Nephron (organoid): ENCODE data around the gene HLA-DQA2.
"Not testable (repeated sequence)": the region's sequence is repeated elsewhere in the genome, so short reads cannot be mapped to it uniquely, and the experiment has no call there.

Experiments
- H3K27ac Mint-ChIP-seq, 3 experiments: 2 replicates each; pipeline ENCODE4 v1.8.0; 2020; ENCODE audit warnings: mixed read lengths in 3 of 3, mild to moderate bottlenecking in 2 of 3, moderate library complexity in 1 of 3
- H3K27me3 Mint-ChIP-seq: 2 replicates; pipeline ENCODE4 v1.8.0; 2021; ENCODE audit warnings: low read depth, mild to moderate bottlenecking, moderate library complexity, mixed read lengths
- H3K36me3 Mint-ChIP-seq: 2 replicates; pipeline ENCODE4 v1.8.0; 2020; ENCODE audit warnings: low read depth, mixed read lengths
- H3K4me1 Mint-ChIP-seq: 2 replicates; pipeline ENCODE4 v1.8.0; 2020; ENCODE audit warnings: mixed read lengths
- H3K4me3 Mint-ChIP-seq, 3 experiments: 2 replicates each; pipeline ENCODE4 v1.8.0; 2020; ENCODE audit warnings: mild to moderate bottlenecking in 3 of 3, mixed read lengths in 3 of 3, moderate library complexity in 2 of 3
- H3K9me3 Mint-ChIP-seq: 2 replicates; pipeline ENCODE4 v1.8.0; 2020; ENCODE audit warnings: mixed read lengths
- TF ChIP-seq, protein P1 (sequence below), 3 experiments: fragments of 200-600 bp; sonication (generic); IDR thresholded peaks; one replicate each; pipeline ENCODE4 v1.5.0; 2021; ENCODE audit warnings: antibody characterized with exemption in 3 of 3; ENCODE audit not compliant: unreplicated experiment in 3 of 3

The HLA-DQA2 gene

DNA sequence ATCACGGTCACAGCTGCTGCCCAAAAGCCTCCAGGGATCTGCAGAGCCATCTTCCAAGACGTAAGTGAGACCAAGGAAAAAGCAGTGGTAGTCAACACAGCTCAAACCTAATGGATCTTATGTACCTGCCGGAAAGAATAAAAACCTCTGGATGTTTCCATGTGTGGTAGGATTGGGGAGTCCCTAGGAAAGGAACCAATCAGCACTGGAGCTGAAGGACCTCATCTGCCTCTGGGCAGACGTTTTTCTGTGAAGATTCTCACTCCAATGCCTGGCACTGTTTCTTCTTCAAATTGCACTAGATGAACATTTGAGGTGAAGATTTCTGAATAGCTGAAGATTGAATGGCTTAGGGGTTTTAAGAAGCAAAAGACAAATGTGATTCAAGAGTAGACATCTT, 22.2 kb downstream of the HLA-DQA2 start, which contains the start of gene HLA-DQB2:
Gene HLA-DQB2, minus strand, starts transcription at position 112 of the 400 bp plus-strand sequence. Its CDS starts 62 bp downstream, at position 50.
- H3K4me1 Mint-ChIP-seq, result no peaks in the 10 kb centered on the region
- H3K27ac Mint-ChIP-seq, result no peak within 1 kb of the TSS
- no peaks in the 10 kb centered on the region for H3K9me3 Mint-ChIP-seq
- TF ChIP-seq, protein P1, sequence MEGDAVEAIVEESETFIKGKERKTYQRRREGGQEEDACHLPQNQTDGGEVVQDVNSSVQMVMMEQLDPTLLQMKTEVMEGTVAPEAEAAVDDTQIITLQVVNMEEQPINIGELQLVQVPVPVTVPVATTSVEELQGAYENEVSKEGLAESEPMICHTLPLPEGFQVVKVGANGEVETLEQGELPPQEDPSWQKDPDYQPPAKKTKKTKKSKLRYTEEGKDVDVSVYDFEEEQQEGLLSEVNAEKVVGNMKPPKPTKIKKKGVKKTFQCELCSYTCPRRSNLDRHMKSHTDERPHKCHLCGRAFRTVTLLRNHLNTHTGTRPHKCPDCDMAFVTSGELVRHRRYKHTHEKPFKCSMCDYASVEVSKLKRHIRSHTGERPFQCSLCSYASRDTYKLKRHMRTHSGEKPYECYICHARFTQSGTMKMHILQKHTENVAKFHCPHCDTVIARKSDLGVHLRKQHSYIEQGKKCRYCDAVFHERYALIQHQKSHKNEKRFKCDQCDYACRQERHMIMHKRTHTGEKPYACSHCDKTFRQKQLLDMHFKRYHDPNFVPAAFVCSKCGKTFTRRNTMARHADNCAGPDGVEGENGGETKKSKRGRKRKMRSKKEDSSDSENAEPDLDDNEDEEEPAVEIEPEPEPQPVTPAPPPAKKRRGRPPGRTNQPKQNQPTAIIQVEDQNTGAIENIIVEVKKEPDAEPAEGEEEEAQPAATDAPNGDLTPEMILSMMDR (IDR thresholded peaks at IDR 0.05; ENCODE audit: unreplicated experiment in 3 of 3), result no peak
- no peak within 1 kb of the TSS for H3K4me3 Mint-ChIP-seq
- peaks cover 42% of the 10 kb centered on the region for H3K27me3 Mint-ChIP-seq
- H3K36me3 Mint-ChIP-seq, result no peaks in the 10 kb centered on the region

DNA sequence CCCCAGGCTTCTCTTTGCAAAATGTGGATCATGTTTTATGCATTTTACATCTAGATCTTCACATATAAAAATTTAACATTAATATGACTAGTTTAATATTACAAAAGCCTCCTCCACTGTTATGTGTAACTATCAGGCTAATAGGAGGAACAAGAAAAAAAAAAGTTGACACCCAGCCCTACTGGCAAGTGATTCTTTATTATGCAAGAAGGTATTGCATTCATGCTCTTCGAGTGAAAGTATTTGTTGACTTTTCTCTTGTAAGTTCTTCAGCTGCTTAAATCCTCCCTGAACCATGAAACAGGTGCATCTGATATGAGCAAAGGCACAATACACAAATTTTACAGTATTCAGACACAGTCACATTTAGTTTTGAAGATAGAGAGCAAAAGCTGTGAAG, 22.9 kb downstream of the HLA-DQA2 start:
- H3K4me1 Mint-ChIP-seq, result no peaks in the 10 kb centered on the region
- TF ChIP-seq, protein P1 (IDR thresholded peaks at IDR 0.05; ENCODE audit: unreplicated experiment in 3 of 3), result no peak
- H3K27me3 Mint-ChIP-seq, result peaks cover 41% of the 10 kb centered on the region
- H3K9me3 Mint-ChIP-seq, result no peaks in the 10 kb centered on the region
- H3K27ac Mint-ChIP-seq, result no peak overlapping the region
- no peak overlapping the region for H3K4me3 Mint-ChIP-seq
- no peaks in the 10 kb centered on the region for H3K36me3 Mint-ChIP-seq

DNA sequence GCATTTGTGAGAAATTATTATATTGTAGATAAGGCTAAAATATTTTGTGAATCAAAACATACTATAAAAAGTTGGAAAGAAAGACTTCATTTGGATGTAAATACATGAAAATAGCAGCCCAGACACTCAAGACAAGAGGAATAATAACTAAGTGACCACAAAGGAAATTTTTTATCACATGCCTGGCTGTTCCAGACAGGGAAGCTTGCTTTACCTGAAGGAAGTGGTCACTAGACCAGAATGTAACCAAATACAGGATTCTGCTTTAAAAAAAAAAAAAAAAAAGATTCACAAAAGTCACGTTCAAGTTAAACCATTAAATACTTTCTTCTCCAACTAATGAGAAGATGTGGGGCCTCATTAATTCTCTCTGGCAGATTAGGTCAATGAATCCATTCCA, 31.5 kb downstream of the HLA-DQA2 start:
- H3K9me3 Mint-ChIP-seq, result no peaks in the 10 kb centered on the region
- no peaks in the 10 kb centered on the region for H3K36me3 Mint-ChIP-seq
- no peaks in the 10 kb centered on the region for H3K4me1 Mint-ChIP-seq
- H3K27me3 Mint-ChIP-seq, result peaks cover 29% of the 10 kb centered on the region
- TF ChIP-seq, protein P1 (IDR thresholded peaks at IDR 0.05; ENCODE audit: unreplicated experiment in 3 of 3), result no peak
- H3K4me3 Mint-ChIP-seq, result no peak overlapping the region
- H3K27ac Mint-ChIP-seq, result no peak overlapping the region

DNA sequence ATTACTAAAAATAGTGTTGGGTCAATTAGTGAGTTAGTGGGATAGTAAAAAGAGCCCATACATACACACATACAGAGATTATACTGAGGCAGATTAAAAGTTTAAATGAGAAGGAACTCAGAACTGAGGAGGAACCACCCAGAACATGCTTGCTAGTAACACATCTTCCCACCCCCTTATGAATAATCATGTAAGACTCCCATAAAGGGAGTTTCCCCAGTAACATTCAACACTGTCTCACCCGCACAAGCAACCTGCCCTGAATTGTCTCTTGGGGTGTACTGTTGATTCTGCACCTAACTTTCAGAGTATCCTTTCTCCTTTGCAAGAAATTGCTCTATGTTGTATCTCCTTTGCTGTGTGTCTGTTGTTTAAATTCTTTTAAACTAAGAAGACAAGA, 33.2 kb downstream of the HLA-DQA2 start:
- Mint-ChIP-seq H3K4me3 (no peak overlapping the region), H3K36me3 (no peaks in the 10 kb centered on the region), H3K9me3 (no peaks in the 10 kb centered on the region), H3K27me3 (peaks cover 21% of the 10 kb centered on the region), H3K4me1 (no peaks in the 10 kb centered on the region), H3K27ac (no peak overlapping the region)
- TF ChIP-seq, protein P1 (IDR thresholded peaks at IDR 0.05; ENCODE audit: unreplicated experiment in 3 of 3), result no peak

DNA sequence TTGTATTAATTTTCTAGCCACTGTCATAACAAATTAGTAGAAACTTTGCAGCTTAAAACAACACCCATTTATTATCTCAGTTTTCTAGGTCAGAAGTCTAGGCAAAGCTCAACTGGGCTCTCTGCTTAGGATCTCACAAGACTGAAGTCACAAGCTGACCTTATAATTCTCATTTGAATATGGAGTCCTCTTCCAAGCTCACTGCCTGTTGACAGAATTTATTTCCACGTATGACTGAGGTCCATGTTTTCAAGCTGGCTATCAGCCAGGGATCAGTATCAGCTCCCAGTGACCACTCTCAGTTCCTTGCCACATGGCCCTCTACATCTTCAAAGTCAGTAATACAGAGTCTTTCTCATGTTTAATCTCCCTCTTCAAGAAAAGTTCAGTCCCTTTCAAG, 33.9 kb downstream of the HLA-DQA2 start:
- TF ChIP-seq, protein P1 (IDR thresholded peaks at IDR 0.05; ENCODE audit: unreplicated experiment in 3 of 3), result no peak
- Mint-ChIP-seq H3K27ac (no peak overlapping the region), H3K27me3 (peaks cover 19% of the 10 kb centered on the region), H3K9me3 (no peaks in the 10 kb centered on the region), H3K36me3 (no peaks in the 10 kb centered on the region), H3K4me3 (no peak overlapping the region), H3K4me1 (no peaks in the 10 kb centered on the region)

DNA sequence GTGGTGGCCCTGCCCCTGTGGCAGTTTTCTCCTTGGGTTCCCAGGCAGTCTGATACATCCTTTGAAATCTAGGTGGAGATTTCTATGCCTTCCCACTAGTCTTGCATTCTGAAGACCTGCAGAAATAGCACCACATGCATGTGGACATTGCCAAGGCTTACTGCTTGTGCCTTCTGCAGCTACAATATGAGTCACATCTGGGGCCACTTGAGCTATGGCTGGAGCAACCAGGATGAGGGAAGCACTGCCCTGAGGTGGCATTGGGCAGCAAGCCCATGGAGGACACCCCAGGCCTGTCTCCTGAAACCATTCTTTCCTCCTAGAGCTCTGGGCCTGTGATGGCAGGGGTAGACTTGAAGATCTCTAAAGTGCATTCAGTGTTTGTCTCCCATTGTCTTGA, 37.8 kb downstream of the HLA-DQA2 start:
- Mint-ChIP-seq H3K4me3 (no peak overlapping the region), H3K27ac (no peak overlapping the region), H3K9me3 (peaks cover 7% of the 10 kb centered on the region), H3K36me3 (no peaks in the 10 kb centered on the region), H3K27me3 (peaks cover 8% of the 10 kb centered on the region), H3K4me1 (no peaks in the 10 kb centered on the region)
- TF ChIP-seq, protein P1 (IDR thresholded peaks at IDR 0.05; ENCODE audit: unreplicated experiment in 3 of 3), result no peak

DNA sequence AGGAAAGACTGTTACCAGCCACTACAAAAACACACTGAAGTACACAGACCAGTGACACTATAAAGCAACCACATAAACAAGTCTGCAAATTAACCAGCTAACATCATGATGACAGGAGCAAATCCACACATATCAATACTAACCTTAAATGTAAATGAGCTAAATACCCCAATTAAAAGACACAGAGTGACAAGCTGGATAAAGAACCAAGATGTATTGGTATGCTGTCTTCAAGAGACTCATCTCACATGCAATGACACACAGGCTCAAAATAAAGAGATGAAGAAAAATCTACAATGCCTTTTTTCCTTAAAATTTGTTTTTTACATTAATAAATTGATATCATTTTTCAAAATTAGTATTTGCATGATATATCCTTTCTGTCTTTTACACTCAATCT, 41.7 kb downstream of the HLA-DQA2 start:
- not testable (repeated sequence) for H3K9me3 Mint-ChIP-seq, H3K27ac Mint-ChIP-seq, H3K4me1 Mint-ChIP-seq, H3K4me3 Mint-ChIP-seq, H3K36me3 Mint-ChIP-seq
- H3K27me3 Mint-ChIP-seq, result peaks cover 17% of the 10 kb centered on the region
